HEK293T (cell line): ENCODE results near the gene AQP7.

Experiments
- CTCF ChIA-PET: fragments of 350-600 bp; formaldehyde crosslinking; extraction: SDS; loops from one replicate; lab custom pipeline; 2021; ENCODE audit warnings: antibody characterized with exemption, inconsistent platforms; lab: Yijun Ruan, JAX
- POLR2A ChIA-PET: fragments of 350-600 bp; formaldehyde crosslinking; extraction: SDS; loops from one replicate; lab custom pipeline; 2020; ENCODE audit warnings: antibody characterized with exemption, inconsistent platforms; lab: Yijun Ruan, JAX
- DNase-seq: peaks from one replicate; pipeline ENCODE4 v3.0.0; 2012; ENCODE audit warnings: mixed read lengths; ENCODE audit errors: extremely low spot score
- ARNT ChIP-seq: fragments of 450-650 bp; IDR thresholded peaks from 2 replicates; pipeline ENCODE4 v1.6.1; 2017; ENCODE audit warnings: mild to moderate bottlenecking
- BHLHE40 ChIP-seq: fragments of 450-650 bp; IDR thresholded peaks from 2 replicates; pipeline ENCODE4 v1.6.1; 2016; ENCODE audit warnings: mild to moderate bottlenecking, moderate library complexity, borderline replicate concordance
- CTBP1 ChIP-seq: fragments of 450-650 bp; IDR thresholded peaks from 2 replicates; pipeline ENCODE4 v1.6.1; 2016; ENCODE audit warnings: borderline replicate concordance
- ELF4 ChIP-seq: fragments of 450-650 bp; IDR thresholded peaks from 2 replicates; pipeline ENCODE4 v1.6.1; 2017; ENCODE audit warnings: antibody characterized with exemption
- FOXA1 ChIP-seq: fragments of 450-650 bp; IDR thresholded peaks from 2 replicates; pipeline ENCODE4 v1.6.1; 2016; ENCODE audit warnings: mild to moderate bottlenecking
- FOXK2 ChIP-seq: fragments of 450-650 bp; IDR thresholded peaks from 2 replicates; pipeline ENCODE4 v1.6.1; 2016; ENCODE audit warnings: mild to moderate bottlenecking
- FOXM1 ChIP-seq: fragments of 450-650 bp; IDR thresholded peaks from 2 replicates; pipeline ENCODE4 v1.6.1; 2017; ENCODE audit warnings: mild to moderate bottlenecking, borderline replicate concordance
- HDGF ChIP-seq: fragments of 450-650 bp; IDR thresholded peaks from 2 replicates; pipeline ENCODE4 v1.6.1; 2017; ENCODE audit warnings: antibody characterized with exemption, borderline replicate concordance
- L3MBTL2 ChIP-seq: fragments of 450-650 bp; conservative IDR thresholded peaks from 2 replicates; pipeline ENCODE4 v1.6.1; 2016; ENCODE audit warnings: mild to moderate bottlenecking
- LEF1 ChIP-seq: fragments of 450-650 bp; IDR thresholded peaks from 2 replicates; pipeline ENCODE4 v1.6.1; 2017; ENCODE audit warnings: mild to moderate bottlenecking, borderline replicate concordance
- NFRKB ChIP-seq: fragments of 450-650 bp; IDR thresholded peaks from 2 replicates; pipeline ENCODE4 v1.6.1; 2016; ENCODE audit warnings: mild to moderate bottlenecking, moderate library complexity
- PKNOX1 ChIP-seq: fragments of 450-650 bp; IDR thresholded peaks from 2 replicates; pipeline ENCODE4 v1.6.1; 2016
- SP1 ChIP-seq: fragments of 450-650 bp; IDR thresholded peaks from 2 replicates; pipeline ENCODE4 v1.6.1; 2017
- SUZ12 ChIP-seq: fragments of 450-650 bp; IDR thresholded peaks from 2 replicates; pipeline ENCODE4 v1.6.1; 2016; ENCODE audit warnings: mild to moderate bottlenecking
- TARDBP ChIP-seq: fragments of 450-650 bp; IDR thresholded peaks from 2 replicates; pipeline ENCODE4 v1.6.1; 2016
- ZNF384 ChIP-seq: fragments of 450-650 bp; IDR thresholded peaks from 2 replicates; pipeline ENCODE4 v1.6.1; 2016

AQP7 gene

DNA sequence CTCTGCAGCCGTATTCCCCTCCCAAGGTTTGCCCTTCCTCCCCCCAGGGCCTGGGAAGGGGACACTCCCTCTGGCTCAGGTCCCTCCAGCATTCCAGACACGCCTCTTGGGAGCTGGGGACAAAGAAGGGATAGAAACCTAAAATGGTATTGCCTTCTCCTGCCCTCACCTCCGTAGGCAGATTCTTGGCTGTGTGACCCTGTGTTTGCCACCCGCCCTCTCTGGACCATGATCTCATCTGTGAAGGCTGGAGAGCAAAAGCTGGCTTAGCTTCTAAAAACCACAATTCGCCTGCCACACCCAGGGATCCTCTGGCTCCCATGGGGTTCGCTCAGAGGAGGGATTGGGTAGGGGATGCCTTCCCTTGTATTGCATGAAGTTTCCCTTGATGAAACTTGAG, 37.4 kb upstream of the AQP7 start:
- no peak for TF ChIP-seq LEF1
- POLR2A ChIA-PET, result no interaction called here
- no peak for DNase-seq
- CTCF ChIA-PET, result interaction anchor here (1.2 kb wide), 1 partner anchor 13 kb away, joined by 4 read pairs; no protein-coding TSS in a partner anchor

DNA sequence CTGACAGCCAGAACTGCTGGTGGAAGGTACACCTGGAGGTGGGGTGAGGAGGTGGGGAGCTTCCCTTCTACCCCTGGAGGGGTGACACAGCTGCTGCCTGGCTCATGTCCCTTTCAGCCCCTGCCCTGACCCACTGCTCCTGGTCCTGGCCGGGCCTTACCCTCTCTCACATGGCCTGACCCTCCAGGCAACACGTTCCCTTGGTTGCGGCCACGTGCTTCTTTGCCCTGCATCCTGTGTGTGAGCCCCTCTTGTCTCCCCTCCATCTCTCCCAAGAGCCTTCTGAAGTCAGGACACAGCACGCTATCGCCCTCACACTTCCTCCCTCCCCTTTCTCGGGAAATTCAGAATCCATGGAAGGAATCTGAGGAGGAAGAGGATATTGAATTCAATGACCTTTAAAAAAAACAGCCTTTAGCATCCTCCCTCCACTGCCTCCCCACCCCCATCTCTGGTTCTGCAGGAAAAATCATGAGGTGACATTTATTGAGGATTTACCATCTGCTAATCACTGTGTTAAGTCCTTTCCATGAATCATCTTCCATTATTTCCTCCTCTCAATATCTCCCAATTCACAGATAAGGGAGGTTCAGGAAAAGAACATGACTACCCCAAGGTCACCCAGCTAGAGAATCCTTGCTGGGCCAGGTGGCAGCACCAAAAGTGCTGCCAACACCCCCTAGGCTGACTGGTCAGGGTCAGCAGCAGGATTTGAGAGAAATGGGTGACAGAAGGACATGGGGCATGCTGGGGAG, 36.7 kb upstream of the AQP7 start:
- ChIA-PET POLR2A (no interaction called here), CTCF (interaction anchor here (1.2 kb wide), 1 partner anchor 14 kb away, joined by 4 read pairs; no protein-coding TSS in a partner anchor)
- no peak for TF ChIP-seq LEF1
- no peak for TF ChIP-seq PKNOX1
- no peak for TF ChIP-seq CTBP1
- no peak for TF ChIP-seq ZNF384
- DNase-seq, result no peak

- ChIA-PET CTCF (interaction anchor here (0.7 kb wide), 1 partner anchor 34 kb away, joined by 3 read pairs; no protein-coding TSS in a partner anchor), POLR2A (no interaction called here)
- no peak for DNase-seq
- TF ChIP-seq BHLHE40 (no peak), FOXK2 (no peak), LEF1 (no peak), ELF4 (no peak), NFRKB (no peak), FOXM1 (no peak), FOXA1 (no peak)
Observed at GRCh38 chr9:33437898-33438297, 35.5 kb upstream of the AQP7 start.

DNA sequence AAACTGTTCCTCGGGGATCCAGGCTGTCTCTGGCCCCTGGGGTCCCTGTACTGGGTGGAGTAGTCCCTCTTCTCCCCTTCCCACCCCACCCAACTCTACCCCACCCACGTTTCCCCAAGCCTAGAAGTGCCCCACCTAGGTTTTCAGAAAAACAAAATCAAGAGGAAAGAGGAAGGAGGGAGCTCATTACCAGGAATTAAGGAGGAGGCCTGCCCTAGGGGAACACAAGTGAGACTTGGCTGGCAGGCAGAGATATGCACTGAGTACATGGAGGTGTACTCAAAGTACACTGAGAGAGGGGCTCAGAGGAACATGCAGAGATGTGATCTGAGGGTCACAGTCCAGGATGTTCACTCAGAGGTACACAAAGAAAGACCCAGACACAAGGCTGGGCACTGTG, 34.8 kb upstream of the AQP7 start:
- TF ChIP-seq PKNOX1, result no peak
- no peak for TF ChIP-seq BHLHE40
- no peak for TF ChIP-seq SUZ12
- no peak for TF ChIP-seq FOXK2
- TF ChIP-seq NFRKB, result no peak
- TF ChIP-seq LEF1, result no peak
- no peak for TF ChIP-seq SP1
- no peak for TF ChIP-seq L3MBTL2
- POLR2A ChIA-PET, result no interaction called here
- CTCF ChIA-PET, result interaction anchor here (0.6 kb wide), 1 partner anchor 16 kb away, joined by 3 read pairs; no protein-coding TSS in a partner anchor
- DNase-seq, result no peak

- ChIA-PET POLR2A (no interaction called here), CTCF (no interaction called here)
- TF ChIP-seq FOXK2 (no peak), PKNOX1 (no peak), NFRKB (no peak)
Observed at GRCh38 chr9:33436445-33436844, 34.1 kb upstream of the AQP7 start.

GRCh38 chr9:33435821-33436277, 33.5 kb upstream of the AQP7 start:
- CTCF ChIA-PET, result no interaction called here
- no peak for DNase-seq
- POLR2A ChIA-PET, result no interaction called here
- no peak for TF ChIP-seq FOXM1
- no peak for TF ChIP-seq HDGF
- TF ChIP-seq BHLHE40, result no peak
- TF ChIP-seq FOXA1, result no peak
- no peak for TF ChIP-seq LEF1
- TF ChIP-seq SP1, result no peak
- no peak for TF ChIP-seq ARNT
- TF ChIP-seq ELF4, result no peak

More at GRCh38 chr9:33436445-33436844, 34.1 kb upstream of the AQP7 start:
- no peak for DNase-seq

- ChIA-PET POLR2A (no interaction called here), CTCF (interaction anchor here (1.7 kb wide), 1 partner anchor 18 kb away, joined by 6 read pairs; no protein-coding TSS in a partner anchor)
- TF ChIP-seq ARNT (no peak), SUZ12 (no peak), BHLHE40 (no peak), TARDBP (no peak)
- DNase-seq, result no peak
Observed at GRCh38 chr9:33434317-33435105, 32.1 kb upstream of the AQP7 start.
